Retina (tissue), 1 donor: ENCODE measurements around the gene NFIA.
"Not testable (repeated sequence)": the region's sequence is repeated elsewhere in the genome, so short reads cannot be mapped to it uniquely, and the experiment has no call there.

Source experiments
- DNase-seq: peaks from one replicate; pipeline ENCODE4 v3.0.0-alpha.2; 2016

The NFIA gene

GRCh38 chr1:61109158-61109557 lies 26.8 kb downstream of the NFIA start:
- DNase-seq: no peak

DNA sequence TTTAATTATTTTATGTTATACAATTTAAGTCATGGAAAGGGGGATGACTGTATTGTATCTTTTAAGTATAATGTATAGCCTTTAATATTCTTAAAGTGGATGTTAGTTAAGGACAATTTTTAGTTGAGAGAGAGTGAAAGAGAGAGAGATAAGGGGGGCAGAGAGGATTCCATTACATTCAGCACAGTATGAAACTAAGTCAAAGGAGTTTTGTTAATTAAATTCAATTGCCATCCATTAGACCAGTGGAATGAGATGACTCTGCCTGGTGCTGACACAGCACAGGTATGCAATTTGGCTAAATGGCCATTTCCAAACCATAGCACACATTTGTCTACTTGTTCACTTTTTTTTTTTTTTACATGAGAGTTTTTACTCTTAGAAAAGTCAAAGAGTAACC lies 27.5 kb downstream of the NFIA start:
- no peak for DNase-seq

- DNase-seq: no peak
Measured at GRCh38 chr1:61110554-61110953, 28.2 kb downstream of the NFIA start.

GRCh38 chr1:61111084-61112004 lies 29.0 kb downstream of the NFIA start:
- no peak for DNase-seq

- DNase-seq: no peak
Measured at GRCh38 chr1:61114178-61114870, 32.0 kb downstream of the NFIA start.

GRCh38 chr1:61115436-61115835 lies 33.1 kb downstream of the NFIA start:
- DNase-seq: no peak

GRCh38 chr1:61116421-61116820 lies 34.1 kb downstream of the NFIA start:
- DNase-seq: no peak

DNA sequence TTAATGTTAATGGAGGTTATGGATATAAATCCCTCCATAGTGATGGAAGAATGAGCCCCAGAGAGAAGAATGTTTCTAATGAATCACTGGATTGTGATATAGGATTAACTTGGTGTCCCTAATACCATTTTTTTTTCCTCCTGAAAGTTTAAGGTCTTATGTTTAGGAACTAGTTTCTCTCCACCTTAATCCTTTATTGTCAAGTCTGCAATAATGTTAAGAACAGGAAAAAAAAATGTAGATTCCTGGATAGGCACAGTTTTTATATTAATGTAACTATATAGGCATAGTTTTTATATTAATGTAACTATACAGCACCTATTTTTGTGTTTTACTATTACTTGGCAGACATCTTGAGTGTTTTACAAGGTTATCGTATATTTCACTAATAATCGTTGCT lies 34.9 kb downstream of the NFIA start:
- DNase-seq: no peak

DNA sequence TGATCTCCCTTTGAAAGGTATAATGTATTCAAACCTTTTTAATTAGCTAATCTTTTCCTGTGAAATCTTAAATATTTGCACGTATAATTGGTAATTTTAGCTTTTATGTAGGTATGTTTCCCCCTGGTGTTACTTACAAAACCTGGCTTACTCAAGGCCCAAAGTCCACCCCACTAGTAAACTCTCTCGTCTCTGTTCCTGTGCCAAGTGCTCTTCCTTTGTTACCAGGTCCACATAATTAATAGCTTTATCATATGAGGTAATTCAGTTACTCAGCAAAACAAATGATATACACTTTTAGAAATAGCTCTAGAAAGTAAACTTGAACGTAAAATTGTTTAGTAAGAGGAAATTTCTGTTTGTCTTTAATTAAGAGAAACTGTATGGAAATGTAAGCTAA lies 36.7 kb downstream of the NFIA start:
- DNase-seq: no peak

DNA sequence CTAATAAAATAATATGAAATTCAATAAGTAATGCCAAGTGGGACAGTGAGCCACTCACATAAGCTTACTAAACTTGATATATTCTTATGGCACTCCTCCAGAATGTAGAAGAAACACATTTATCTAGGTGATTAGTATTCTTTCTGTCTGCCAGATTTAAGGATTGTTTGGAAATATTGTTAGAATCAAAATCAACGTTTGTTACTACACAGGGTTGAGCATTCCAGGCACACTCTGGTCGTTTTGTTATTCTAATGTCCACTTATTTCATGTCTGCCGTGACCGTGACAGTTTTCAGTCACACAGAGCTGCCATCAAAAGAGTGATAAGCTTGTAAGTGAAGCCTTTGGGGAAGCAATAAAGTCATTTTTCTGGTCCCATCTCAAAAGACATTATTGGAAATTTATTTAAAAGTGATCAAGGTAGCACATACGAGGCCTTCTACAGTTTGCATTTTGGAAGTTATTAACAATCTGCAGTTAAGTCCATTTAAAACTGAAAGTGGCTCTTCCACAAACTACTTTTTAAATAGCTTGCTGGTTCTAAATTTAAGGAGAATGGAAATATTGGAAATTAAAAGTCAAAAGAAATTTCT lies 38.0 kb downstream of the NFIA start:
- no peak for DNase-seq

DNA sequence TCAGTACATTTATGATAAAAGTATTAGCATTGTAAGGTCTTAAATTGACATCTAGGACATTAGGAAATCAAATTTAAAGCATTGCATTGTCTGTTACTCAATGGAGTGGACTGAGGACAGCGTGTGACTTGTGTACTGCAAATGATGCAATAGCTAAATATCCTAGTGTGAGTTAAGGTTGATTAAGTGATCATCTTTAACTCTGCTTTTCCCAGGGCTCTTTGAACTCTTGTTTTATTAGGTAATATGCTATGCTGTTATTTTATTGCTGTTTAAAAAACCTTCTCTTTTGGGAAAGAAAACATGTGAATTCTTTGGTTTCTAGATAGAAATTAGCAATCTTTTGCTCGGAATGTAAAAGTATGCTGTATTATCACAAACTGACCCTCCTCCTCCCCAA lies 38.6 kb downstream of the NFIA start:
- DNase-seq: no peak

DNA sequence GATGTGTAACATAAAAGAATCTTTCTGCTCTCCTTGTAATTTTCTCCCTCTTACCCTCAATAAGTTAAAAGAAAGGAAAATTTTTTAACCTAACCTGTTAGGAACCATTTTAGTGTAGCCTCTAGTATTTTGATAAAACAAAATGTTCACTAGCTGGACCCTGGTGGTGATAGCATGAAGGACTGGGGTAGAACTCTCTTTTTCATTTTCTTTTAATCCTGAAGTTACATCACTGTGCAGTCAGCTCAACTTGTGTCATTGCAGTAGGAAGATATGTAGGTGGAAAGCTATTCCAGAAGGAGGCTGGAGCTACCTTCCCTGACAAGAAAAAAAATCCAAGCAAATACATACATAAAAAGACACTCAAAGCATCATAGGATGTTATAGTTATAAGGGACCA lies 39.3 kb downstream of the NFIA start:
- no peak for DNase-seq

- no peak for DNase-seq
Measured at GRCh38 chr1:61122389-61122788, 40.0 kb downstream of the NFIA start.

DNA sequence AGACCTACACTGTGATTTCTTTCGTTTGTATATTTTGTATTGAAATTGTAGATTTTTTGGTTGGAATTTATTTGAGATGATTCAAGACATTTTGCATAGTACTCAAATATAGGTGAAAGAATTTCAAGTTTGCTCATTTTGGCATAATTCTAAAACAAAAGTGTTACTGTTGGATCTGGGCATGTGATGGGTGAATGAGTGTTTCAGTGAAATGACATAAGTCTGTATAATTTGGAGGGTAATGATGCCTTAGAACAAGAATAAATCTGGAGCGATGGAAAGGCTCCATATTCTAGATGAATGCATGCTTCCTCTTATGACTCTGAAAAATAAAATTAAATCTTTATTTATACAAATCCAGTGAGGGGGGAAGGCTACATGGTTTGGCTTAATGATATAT lies 41.0 kb downstream of the NFIA start:
- no peak for DNase-seq

GRCh38 chr1:61124078-61124477 lies 41.7 kb downstream of the NFIA start:
- no peak for DNase-seq

DNA sequence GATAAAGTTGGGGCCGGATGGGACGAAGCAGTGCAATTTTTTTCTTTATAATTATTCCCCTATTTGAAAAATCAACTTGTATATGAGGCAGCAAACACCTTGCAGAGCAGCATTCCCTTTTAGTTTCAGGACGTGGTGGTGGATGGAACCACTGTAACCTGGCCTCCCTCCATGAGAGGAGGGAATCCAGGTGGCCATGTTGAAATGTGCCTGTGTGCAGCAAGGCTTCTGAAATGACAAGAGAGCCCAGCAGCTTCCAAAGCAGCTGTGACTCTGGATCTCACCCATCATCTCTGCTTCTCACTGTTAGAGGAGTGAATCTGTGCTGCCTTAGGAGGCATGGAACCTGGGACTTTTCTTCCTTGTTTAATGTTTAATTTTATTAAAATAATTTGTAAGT lies 42.3 kb downstream of the NFIA start:
- DNase-seq: no peak

- no peak for DNase-seq
Measured at GRCh38 chr1:61125263-61125662, 42.9 kb downstream of the NFIA start.

DNA sequence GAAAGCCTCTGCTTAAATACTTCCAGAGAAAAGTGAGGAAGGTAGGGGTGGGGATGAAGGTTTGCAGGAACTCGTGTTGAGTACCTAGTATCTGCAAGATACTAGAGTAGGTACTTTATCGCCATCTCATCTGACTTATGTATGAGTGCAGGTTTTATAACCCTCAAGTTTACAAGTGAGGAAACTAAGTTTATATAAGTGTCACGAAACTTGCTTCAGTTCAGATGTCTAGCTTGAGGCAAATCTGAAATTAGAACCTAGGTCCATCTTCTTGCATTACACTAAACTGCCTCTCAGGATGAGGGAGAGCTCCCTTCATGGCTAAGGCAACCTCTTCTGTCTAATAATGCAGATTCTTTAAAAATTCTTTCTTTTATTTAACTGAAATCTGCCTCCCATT lies 43.5 kb downstream of the NFIA start:
- DNase-seq: no peak

DNA sequence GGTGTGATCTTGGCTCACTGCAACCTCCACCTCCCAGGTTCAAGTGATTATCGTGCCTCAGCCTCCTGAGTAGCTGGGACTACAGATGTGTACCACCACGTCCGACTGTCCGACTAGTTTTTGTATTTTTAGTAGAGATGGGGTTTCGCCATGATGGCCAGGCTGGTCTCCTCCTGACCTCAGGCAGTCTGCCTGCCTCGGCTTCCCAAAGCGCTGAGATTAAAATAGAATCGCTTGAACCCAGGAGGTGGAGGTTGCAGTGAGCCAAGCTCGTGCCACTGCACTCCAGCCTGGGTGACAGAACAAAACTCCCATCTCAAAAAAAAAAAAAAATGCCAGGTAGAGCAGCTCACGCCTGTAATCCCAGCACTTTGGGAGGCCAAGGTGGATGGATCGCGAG lies 44.5 kb downstream of the NFIA start:
- DNase-seq: not testable (repeated sequence)

DNA sequence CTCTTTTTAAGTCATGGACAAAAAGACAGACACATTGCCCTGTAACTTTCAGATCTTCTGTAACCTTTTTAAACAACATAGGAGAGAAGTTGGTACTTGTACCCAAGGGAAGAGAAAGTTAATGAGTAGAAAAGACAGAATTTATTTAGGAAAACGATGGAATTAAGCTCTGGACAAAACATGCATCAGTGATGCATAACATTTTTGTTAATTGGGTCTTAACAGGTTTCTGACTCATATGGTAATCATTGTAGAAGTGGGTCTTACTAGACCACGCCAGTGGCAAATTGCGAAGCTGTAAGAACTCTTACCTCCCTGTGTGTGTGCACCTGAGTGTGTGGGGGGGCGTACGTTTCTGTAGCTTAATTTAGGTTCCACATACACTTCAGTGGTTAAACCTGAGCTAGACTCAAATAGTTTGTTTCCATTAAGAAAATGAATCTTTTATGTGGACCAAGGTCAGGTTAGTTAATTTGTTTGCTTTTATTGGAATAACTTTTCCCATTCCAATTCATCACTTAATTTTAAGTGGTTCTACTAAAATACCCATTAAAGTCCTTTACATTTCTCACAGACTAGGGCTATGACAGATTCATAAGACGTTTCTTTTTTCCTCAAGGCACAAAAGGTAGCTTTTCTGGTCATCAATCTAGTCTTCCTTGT lies 48.1 kb downstream of the NFIA start:
- DNase-seq: no peak

DNA sequence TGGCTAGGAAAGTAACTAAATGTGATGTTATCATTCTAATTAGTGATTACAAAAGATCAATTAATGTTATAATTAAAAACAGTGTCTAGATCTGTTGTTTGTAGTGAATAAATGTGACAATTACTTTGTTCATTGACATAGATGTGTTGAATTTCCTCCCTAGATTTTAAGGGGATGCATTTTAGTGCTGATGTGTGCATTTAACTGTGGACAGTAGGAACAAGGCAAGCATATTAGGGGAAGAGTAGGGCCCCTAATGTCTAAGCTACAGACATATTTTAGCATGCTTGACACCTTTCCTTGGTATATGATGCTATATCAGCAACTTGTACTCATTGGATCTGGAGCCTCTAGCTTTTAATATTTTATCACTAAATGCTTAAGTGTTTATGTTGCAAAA lies 48.9 kb downstream of the NFIA start:
- DNase-seq: no peak

DNA sequence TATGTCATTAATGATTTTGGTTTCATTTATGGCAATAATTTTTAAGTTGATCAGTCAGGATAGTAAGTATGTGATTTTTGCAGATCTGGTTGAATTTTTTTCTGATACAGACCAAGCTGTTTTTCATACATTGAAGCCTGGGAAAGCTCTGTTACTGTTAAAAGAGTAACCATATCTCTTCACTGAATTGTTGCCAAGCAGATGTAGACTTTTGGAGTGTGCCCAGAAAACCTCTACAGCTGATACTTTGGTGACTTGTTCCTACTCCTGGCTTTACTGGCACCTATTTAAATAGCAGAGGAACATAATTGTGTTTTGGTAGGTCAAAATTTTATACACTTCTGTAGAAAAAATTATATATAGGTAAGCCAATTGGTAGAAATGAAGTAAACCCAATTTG lies 49.4 kb downstream of the NFIA start:
- DNase-seq: no peak

DNA sequence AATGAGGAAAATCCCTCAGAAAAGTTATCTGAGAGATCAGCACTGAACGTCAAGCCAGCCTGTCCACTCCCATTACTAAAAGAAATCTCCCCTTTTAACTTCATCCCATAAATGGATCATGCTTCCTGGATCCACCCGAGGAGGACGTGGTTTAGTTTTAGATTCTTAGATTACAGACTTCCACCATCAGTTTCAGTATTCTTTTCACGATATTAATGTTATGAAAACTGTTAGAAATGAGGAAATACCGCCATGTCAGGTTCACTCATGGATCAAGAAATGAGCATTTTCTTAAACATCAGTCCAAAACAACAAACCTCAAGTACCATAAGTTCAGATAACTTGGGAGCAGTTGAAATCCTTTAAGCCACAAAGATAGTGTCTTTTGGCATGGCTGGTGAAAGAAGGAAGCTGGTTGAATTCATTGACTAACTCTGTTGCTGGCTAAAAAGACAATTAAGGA lies 49.8 kb downstream of the NFIA start:
- DNase-seq: no peak
